GM19467 (cell line): Measurements from ENCODE around the gene TMEM30A.

ENCODE experiments used
- ATAC-seq: cut with Tn5 transposase; IDR thresholded peaks from one replicate; pipeline ENCODE4 v1.9.1; 2021; ENCODE audit warnings: mild to moderate bottlenecking, moderate library complexity; ENCODE audit not compliant: unreplicated experiment

The TMEM30A gene

GRCh38 chr6:75284632-75285282 lies at the start of gene TMEM30A:
TMEM30A (minus strand) TSS chr6:75284792; CDS start chr6:75284638, 154 bp downstream.
- ATAC-seq: peak; percentile 85

GRCh38 chr6:75333676-75334200 lies 49.1 kb upstream of the TMEM30A start:
- no peak for ATAC-seq

GRCh38 chr6:75331151-75331550 lies 46.6 kb upstream of the TMEM30A start:
- ATAC-seq: no peak

GRCh38 chr6:75329703-75330102 lies 45.1 kb upstream of the TMEM30A start:
- no peak for ATAC-seq

- ATAC-seq: no peak
Measured at GRCh38 chr6:75327807-75328206, 43.2 kb upstream of the TMEM30A start.

GRCh38 chr6:75326557-75327258 lies 42.1 kb upstream of the TMEM30A start:
- ATAC-seq: no peak

- no peak for ATAC-seq
Measured at GRCh38 chr6:75318900-75319299, 34.3 kb upstream of the TMEM30A start.

- no peak for ATAC-seq
Measured at GRCh38 chr6:75317503-75318206, 33.1 kb upstream of the TMEM30A start.

GRCh38 chr6:75315978-75316377 lies 31.4 kb upstream of the TMEM30A start:
- no peak for ATAC-seq

- no peak for ATAC-seq
Measured at GRCh38 chr6:75308250-75308988, 23.8 kb upstream of the TMEM30A start.

GRCh38 chr6:75307364-75308004 lies 22.9 kb upstream of the TMEM30A start:
- ATAC-seq: no peak

- no peak for ATAC-seq
Measured at GRCh38 chr6:75306064-75306463, 21.5 kb upstream of the TMEM30A start.

GRCh38 chr6:75305573-75305972 lies 21.0 kb upstream of the TMEM30A start:
- ATAC-seq: no peak

- no peak for ATAC-seq
Measured at GRCh38 chr6:75302280-75302679, 17.7 kb upstream of the TMEM30A start.

- ATAC-seq: no peak
Measured at GRCh38 chr6:75301537-75301936, 16.9 kb upstream of the TMEM30A start.

- ATAC-seq: no peak
Measured at GRCh38 chr6:75301088-75301487, 16.5 kb upstream of the TMEM30A start.

- ATAC-seq: no peak
Measured at GRCh38 chr6:75300531-75300855, 15.9 kb upstream of the TMEM30A start.

GRCh38 chr6:75299801-75300530 lies 15.4 kb upstream of the TMEM30A start:
- ATAC-seq: no peak

GRCh38 chr6:75296811-75297779 lies 12.5 kb upstream of the TMEM30A start:
- no peak for ATAC-seq
